Measurements from ENCODE around the gene EFEMP2.
A peak's percentile ranks its signal among the peaks of the same experiment; 100 is the strongest.

Gene EFEMP2

DNA sequence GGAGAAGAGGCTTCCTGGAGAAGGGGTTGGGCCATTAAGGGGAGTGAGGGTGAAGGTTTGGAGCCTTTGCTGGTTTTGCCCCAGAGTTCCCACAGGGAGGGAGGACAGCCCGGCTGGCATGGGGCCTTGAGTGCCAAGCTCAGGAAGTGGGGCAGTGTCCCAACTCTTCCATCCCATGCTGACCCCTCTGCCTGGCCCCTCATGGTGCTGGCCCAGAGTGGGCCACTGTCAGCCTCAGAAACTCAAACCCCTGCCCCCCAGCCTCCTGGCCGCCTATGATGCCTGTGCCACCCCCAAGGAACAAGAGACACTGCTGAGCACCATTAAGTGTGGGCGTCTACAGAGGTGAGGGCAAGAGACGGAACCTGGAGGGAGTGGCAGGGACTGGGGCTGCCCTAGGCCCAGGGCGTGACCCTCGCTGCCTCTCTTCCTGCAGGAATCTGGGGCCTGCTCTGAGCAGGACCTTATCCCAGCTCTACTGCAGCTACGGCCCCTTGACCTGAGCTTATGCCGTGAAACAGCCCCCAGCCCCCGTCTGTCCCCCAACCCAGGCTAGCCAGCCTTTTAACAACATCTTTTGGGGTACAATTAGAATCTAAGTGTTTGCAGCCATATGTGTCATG, 6.9 kb downstream of the EFEMP2 start:
- DNase-seq (ENCODE audit: low spot score), result no peak

DNA sequence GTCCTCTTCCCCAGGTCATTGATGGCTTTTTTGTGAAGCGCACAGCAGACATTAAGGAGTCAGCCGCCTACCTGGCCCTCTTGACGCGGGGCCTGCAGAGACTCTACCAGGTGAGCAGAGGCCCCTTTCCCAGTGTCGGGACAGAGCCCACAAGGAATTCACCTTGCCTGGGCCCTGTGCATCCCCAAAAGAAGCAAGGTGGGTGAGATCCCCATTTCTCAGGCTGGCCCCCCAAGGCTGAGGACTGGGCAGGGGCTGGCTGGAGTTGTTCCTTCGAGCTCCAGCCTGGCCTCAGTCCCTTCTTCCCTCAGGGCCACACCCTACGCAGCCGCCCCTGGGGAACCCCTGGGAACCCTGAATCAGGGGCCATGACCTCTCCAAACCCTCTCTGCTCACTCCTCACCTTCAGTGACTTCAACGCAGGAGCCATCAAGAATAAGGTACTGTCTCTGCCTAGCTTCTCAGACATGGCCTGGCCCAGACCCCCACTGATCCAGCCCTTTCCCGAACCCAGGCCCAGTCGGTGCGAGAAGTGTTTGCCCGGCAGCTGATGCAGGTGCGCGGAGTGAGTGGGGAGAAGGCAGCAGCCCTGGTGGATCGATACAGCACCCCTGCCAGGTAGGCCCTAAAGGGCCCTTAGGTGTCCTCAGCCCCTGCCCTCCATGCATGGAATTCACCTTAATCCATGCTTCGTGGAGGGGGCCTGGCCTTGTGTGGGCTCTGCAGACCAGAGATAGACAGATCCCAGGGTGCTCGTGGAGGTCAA, 7.7 kb downstream of the EFEMP2 start:
- no peak for DNase-seq (ENCODE audit: low spot score)

DNA sequence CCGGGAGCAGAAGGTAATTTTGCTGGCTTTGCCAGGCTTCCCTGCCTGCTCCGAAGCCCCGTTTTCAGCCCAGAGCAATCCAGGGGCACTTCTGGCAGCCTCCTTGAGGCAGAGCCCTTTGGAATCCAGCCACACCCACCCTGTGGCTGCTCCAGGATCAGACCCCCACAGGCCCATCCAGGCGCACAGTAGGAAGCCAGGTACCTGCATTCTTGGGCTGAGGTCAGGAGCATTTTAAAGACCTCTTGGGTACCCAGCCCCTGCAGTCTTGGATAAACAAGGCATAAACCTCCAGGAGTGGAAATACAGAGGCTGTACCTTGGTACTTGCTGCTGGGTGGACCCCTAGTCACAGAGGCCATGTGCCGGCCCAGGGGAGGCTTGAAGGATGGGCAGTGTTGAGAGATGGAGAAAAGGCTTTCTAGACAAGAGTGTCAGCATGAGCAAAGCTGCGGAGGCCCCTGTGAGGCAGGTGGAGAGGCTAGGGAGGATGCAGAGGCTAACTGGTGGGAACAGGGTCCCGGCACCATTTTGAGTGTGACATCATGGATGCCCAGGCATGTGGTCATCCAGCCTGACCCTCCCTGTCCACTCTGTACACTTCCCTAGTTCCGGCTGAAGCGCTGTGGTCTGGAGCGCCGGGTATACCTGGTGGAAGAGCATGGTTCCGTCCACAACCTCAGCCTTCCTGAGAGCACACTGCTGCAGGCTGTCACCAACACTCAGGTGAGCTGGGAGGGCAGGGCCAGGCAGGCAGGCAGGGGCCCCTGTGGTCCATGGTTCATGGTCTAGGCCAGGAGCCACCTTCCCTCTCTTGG, 8.5 kb downstream of the EFEMP2 start:
- no peak for DNase-seq (ENCODE audit: low spot score)

DNA sequence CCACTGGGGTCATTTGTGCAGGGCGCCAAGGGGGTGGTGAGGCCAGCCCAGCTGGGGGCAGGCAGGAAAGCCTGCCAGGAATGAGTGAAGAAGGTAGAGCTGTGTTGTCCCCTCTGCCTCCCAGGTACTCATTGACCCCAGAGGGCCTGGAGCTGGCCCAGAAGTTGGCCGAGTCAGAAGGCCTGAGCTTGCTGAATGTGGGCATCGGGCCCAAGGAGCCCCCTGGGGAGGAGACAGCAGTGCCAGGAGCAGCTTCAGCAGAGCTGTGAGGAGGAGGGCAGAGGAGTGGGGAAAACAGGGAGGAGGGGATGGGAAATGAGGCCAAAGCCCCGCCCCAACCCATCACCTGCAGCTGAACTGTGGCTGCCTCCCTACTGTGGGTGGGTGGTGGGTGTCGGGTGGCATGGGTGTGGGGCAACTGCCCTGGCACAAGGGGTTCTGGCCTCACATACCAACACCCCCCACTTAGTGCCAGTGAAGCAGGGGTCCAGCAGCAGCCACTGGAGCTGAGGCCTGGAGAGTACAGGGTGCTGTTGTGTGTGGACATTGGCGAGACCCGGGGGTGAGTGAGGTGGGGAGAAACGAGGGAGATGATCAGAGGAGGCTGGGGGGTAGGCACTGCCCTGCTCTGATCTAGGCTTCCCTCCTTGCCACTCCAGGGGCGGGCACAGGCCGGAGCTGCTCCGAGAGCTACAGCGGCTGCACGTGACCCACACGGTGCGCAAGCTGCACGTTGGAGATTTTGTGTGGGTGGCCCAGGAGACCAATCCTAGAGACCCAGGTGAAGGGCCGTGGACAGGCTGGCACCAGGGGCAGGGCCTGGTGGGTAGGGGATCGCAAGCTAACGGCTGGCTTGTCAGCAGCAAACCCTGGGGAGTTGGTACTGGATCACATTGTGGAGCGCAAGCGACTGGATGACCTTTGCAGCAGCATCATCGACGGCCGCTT, 9.4 kb downstream of the EFEMP2 start:
- DNase-seq (ENCODE audit: low spot score), result no peak

DNA sequence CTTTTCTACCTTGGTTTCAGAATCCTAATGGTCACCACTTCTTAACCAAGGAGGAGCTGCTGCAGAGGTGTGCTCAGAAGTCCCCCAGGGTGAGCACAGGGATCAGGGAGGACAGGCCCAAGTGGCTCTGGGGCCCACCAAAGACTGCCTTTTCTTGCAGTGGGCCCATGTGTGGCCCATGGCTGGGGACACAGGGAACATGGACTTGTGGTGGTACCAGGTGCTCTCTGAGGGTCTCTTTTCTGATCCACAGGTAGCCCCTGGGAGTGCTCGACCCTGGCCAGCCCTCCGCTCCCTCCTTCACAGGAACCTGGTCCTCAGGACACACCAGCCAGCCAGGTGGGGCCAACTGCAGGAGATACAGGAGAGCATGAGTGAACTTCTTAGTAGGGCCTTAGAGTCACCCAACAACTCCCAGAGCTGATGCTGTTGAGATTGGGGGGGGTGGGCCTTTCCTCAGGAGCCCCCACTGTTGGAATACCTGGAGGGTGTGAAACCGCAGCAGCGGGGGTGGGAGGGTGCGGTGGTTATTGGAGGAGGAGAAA, 10.3 kb downstream of the EFEMP2 start:
- no peak for DNase-seq (ENCODE audit: low spot score)

DNA sequence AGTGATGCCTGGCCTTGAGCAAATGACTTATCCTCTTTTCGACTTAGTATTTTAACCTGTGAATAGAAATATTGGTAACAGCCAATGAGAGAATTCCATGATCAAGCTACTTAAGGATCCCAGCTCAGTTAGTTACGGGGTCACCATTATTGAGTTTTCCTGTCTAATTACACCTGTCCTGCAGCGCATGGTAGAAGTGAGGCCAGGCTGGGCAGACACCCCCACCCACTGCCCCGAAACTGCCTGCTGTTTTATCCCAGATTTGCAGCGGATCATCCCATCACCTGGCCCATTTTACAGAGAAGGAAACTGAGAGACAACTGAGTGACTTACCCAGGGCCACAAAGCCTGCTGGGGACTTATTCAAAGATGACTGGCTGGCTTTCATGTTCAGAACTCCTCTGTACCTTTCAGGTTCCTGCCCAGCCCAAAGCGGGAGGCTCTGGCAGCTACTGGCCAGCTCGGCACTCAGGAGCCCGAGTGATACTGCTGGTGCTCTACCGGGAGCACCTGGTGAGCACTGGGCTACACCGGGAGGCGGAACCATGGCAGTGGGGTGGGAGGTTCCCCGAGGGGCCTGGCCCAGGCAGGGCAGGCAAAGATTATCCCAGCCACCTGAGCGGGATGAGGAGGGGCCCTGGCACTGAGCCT, 10.9 kb downstream of the EFEMP2 start:
- DNase-seq (ENCODE audit: low spot score), result no peak

DNA sequence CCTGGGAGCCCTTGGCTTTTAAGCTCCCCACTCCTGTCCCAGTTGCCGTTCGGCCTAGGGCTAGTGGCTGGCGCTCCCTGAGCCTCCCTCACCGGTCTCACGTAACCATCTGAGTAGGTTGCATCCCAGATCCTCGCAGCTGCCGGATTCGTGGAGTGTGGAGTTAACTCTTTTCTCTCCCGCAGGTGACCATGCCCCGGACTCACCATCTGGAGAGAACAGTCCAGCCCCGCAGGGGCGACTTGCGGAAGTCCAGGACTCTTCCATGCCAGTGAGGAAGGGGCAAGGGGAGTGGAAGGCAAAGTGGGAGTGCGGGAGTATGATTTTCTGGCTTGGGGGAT, 11.5 kb downstream of the EFEMP2 start:
- no peak for DNase-seq (ENCODE audit: low spot score)

DNA sequence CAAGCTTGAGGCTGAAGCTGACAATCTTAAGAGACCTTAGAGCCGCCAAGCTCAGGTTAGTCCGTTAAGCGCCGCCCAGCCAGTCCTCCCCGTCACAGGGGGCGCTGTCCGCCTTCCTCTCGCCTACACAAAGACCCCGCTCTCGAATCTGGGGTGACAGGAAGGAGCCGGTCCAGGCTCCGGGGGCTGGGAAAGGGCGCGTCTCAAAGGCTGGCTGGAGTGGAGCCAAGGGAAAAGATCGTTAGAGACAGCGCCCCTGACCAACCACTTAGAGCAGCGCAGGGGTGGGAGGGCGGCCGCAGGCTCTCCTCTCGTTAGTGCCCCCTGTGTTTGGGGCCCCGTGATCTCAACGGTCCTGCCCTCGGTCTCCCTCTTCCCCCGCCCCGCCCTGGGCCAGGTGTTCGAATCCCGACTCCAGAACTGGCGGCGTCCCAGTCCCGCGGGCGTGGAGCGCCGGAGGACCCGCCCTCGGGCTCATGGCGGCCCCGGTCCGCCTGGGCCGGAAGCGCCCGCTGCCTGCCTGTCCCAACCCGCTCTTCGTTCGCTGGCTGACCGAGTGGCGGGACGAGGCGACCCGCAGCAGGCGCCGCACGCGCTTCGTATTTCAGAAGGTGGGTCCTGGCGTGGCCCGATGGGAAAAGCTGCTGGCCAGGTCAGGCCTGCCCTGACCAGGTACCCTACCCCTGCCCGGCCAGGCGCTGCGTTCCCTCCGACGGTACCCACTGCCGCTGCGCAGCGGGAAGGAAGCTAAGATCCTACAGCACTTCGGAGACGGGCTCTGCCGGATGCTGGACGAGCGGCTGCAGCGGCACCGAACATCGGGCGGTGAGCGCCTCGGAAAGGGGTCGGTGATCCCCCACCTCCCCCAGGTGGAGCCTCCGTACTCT, 12.1 kb downstream of the EFEMP2 start, which contains the start of gene MUS81:
TSS of gene MUS81 (plus strand) at position 156 of the 887 bp plus-strand sequence. CDS start at position 477, 321 bp downstream.
- peak; percentile 98 for DNase-seq (ENCODE audit: low spot score)

DNA sequence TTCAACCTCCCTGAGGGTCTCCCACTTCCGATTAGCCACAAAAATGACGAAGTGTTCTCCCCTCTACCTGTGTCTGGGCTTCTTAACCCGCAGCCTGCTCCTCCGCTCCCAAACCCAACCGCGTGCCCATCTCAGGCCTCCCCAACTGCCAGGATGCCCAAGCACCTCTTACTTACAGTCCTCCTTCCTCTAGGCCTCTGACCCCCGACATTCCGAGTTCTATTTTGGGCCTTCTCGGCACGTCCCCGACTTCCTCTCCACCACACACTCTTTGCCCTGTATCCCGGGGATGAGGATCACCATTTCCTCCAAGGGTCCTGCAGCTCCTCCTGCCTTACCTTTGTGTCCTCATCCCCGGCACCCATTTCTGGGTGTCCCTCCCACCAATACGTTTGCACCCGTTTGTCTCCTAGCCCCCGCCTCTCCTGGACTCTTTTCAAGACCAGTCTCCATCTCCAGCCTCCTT, 12.8 kb downstream of the EFEMP2 start:
- peak; percentile 49 for DNase-seq (ENCODE audit: low spot score)

DNA sequence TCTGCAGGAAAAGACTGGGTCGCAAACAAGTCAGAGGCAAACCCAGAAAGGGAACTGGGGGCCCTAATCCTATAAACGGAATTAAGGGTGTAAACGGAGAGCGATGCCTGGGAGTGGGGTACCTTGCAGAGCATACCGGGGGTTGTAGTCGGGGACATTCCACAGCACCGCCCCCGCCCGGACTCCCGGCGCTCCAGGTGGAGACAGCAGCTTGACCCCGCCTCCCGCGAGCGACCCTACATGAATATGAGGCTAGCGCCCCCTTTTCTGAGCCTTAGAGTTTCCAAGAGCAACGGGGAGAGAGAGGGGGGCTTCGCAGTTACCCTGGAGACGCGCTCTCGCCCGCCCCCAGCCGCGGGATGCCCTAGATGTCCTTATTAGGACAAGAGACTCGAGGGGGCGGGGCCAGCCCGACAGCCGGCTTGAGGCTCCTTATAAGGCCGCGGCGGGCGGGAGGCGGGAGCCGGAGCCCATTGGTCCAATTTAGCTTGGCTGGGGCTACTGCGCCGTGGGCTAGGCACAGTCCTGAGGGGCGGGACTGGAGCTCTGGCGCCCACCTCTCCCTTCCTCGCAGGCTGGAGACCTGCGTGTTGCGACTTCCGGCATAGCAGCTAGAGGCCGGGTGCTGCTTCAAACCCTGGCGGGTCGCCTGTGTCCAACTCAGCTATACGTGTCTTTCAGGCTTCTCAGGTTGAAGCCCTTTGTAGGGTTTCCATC, 13.3 kb downstream of the EFEMP2 start:
- DNase-seq (ENCODE audit: low spot score), result peak; percentile 98

DNA sequence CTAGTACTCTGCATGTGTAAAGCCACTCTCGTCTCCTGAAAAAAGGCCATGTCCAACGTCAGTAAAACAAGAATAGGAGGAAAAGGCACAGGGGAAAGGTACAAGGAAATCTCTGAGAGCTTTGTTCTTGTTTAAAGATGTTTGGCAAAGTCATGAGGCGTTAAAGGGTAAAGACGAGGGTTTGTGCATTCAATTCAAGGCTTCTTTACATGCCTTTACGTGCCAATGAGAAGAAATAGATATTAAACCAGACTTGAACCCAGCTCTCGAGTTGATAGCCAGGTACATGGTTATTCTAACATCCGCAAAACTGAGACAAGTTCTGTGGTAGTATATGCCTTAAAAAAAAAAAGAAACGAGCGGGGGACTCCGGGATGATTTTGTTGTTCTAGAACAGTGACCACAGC, 13.9 kb downstream of the EFEMP2 start:
- DNase-seq (ENCODE audit: low spot score), result peak; percentile 58

DNA sequence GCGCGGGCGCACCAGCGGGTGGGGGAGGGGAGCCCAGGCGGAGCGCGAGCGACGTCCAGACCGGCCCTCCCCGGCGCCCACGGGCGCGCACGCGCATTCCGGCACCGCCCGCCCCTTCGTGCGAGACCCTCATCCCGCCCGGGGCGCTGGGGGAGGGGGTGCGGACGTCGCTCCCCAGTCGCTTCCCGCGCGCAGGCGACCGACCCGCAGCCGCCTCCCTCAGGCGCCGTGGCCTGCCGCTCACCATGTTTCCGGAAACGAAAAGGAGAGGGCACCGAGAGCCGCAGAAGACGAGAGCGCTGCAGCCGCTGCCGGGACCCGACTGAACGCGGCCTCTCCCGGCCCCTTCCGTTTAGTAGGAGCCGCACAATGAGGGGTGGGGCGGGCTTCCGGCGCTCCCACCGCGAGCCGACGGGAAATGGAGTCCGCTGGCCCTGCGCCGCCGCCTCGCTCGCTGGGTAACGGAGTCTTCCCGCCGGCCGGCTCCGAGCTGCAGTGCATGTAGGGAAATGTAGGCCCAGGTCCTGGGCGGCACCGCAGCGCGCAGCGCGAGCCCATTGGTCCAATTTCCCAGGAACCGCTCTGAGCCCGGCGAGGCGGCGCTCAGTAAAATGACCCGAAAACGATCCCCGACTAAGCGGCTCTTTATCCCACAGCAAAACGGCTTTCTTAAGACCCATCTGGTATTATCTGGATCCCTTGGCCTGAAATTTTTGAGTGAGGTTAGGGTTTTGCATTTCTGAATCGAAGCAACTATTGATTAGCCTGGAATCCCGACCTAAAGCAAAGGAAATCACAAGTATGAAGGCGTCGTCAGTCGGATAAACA, 14.5 kb downstream of the EFEMP2 start, which contains the start of gene CFL1:
TSS of gene CFL1 (minus strand) at position 328 of the 828 bp plus-strand sequence. CDS start at position 247, 81 bp downstream.
- peak; percentile 98 for DNase-seq (ENCODE audit: low spot score)

DNA sequence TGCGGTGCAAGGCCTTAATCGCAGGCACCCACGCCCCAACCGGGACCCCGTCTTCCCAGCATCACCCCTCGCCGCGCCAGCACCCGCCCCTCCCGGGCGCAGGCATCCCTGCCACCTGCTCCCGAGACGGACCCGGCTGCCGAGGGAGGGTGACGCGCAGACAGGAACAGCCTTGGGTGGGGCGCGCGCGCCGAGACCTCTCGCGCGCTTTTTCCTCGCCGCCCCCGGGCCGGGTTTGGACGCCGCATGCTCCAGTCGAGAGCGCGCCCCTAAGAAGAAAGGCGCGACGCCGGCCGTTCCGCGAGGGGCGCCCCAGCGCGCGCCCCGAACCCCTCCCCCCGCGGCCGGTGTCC, 15.1 kb downstream of the EFEMP2 start:
- DNase-seq (ENCODE audit: low spot score), result no peak

DNA sequence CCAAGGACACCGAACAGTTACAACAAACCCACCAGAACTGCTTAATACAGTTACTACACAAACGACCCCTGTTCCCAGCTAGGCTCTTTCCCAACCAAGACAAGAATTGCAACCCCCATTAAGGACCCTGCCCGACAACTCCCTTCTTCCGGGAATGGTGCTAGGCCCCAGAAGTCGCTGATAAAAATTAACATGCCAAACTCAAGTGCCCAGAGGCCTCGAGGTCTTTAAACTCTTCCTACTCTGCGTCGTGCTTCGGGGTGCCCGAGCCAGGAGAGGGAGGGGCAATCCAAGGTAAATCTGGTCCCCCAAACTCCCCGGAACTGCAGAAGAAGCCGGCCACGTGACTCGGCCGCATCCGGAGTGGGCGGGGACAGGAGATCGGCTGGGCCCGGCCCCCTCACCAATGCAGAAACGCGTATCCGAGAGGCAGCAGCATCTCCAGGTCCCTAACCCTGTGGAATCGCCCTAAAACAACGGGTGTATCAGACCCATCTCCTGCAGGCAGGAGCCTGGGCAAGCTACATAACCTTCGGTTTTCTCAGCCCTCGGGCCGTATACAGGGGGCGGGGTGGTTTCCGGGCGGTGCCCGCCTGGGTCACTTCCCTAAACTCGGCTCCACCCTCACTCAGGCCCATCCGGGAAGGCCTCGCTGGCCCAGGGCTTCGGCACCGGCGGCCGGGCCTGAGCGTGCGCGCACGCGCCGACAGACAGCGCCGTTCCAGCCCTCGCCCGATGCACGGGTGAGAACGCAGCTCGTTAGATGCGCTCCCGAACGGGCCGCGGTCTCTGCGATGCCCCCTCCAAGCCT, 15.7 kb downstream of the EFEMP2 start:
- DNase-seq (ENCODE audit: low spot score), result peak; percentile 66

DNA sequence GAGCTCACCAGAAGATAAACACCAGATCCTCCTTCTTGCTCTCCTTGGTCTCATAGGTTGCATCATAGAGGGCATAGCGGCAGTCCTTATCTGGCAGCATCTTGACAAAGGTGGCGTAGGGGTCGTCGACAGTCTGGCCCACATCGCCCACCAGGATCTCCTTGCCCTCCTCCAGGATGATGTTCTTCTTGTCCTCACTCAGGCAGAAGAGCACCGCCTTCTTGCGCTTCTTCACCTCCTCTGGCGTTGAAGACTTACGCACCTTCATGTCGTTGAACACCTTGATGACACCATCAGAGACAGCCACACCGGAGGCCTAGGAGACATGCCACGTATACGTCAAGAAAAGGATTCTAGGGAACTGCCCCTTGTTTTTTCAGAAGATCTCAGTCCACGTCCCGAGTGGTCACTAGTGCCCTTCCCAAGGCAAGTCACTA, 16.7 kb downstream of the EFEMP2 start:
- no peak for DNase-seq (ENCODE audit: low spot score)

DNA sequence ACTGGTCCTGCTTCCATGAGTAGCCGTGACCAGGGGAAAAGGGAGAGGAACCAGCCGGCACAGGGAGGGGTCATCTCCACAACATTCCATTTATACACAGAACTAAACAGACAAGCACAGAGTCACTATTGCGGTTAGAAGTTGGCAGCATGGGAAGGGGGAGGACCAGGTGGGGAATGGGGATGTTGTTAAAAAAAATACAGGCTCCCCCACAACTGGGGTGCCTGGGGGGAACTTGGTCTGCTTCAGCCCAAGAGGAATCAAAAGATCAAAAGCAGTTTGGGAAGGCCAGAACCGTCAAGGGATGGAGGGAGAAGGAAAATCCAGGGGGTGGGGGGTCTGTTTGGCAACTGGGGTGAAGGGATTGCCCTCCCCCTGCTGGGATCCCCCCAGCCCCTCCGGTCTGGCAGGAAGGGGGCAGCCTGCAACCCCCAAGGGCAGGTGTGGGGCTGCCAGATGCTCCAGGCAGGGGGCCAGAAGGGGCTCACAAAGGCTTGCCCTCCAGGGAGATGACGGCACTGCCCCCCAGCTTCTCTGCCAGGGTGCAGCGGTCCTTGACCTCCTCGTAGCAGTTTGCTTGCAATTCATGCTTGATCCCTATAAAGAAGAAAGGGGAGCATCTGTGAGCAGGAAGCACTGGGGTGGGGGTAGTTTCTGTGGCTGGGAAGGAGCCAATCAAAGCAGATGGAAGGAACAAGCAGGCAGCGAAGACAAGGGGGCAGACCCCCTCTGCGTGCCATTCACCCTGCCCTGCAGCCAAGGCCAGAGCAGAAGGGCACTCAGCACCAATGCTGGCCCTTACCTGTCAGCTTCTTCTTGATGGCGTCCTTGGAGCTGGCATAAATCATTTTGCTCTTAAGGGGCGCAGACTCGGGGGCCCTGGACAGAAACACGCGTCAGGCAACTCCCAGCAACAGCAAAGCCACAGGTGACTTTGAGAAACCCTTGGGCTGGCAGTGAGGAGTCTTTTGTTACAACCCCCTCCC, 17.5 kb downstream of the EFEMP2 start:
- DNase-seq (ENCODE audit: low spot score), result no peak

Measured in SW480 (cell line).